Superior temporal gyrus (tissue), 1 donor: ENCODE measurements around the gene CD84.
"Not testable (repeated sequence)": the region's sequence is repeated elsewhere in the genome, so short reads cannot be mapped to it uniquely, and the experiment has no call there.

Experiments
- DNase-seq: peaks from one replicate; pipeline ENCODE4 v3.0.0-alpha.2; 2016; ENCODE audit errors: extremely low spot score

CD84 gene

GRCh38 chr1:160542303-160542945 lies 36.9 kb downstream of the CD84 start:
- DNase-seq: no peak

- DNase-seq: no peak
These were observed 37.5 kb downstream of the CD84 start for GRCh38 chr1:160541622-160542302.

- DNase-seq: no peak
These were observed 38.5 kb downstream of the CD84 start for GRCh38 chr1:160540859-160541233.

GRCh38 chr1:160539990-160540858 lies 39.1 kb downstream of the CD84 start:
- no peak for DNase-seq

- no peak for DNase-seq
These were observed 39.7 kb downstream of the CD84 start for GRCh38 chr1:160539684-160539989.

- DNase-seq: no peak
These were observed 40.2 kb downstream of the CD84 start for GRCh38 chr1:160538985-160539651.

- DNase-seq: no peak
These were observed 41.3 kb downstream of the CD84 start for GRCh38 chr1:160537714-160538665.

- no peak for DNase-seq
These were observed 44.3 kb downstream of the CD84 start for GRCh38 chr1:160534823-160535605.

- not testable (repeated sequence) for DNase-seq
These were observed 46.8 kb downstream of the CD84 start for GRCh38 chr1:160532557-160532813.

GRCh38 chr1:160531809-160532556 lies 47.3 kb downstream of the CD84 start:
- DNase-seq: not testable (repeated sequence)

- not testable (repeated sequence) for DNase-seq
These were observed 49.8 kb downstream of the CD84 start for GRCh38 chr1:160529401-160529952.

- DNase-seq: not testable (repeated sequence)
These were observed 55.5 kb downstream of the CD84 start for GRCh38 chr1:160523789-160524188.

GRCh38 chr1:160522622-160523345 lies 56.5 kb downstream of the CD84 start, which contains the start of gene SLAMF6:
SLAMF6 (minus strand) TSS chr1:160523255; CDS start chr1:160523192, 63 bp downstream.
- DNase-seq: no peak

- no peak for DNase-seq
These were observed 57.2 kb downstream of the CD84 start for GRCh38 chr1:160522136-160522535.

- DNase-seq: no peak
These were observed 57.7 kb downstream of the CD84 start for GRCh38 chr1:160521554-160521953.

GRCh38 chr1:160520999-160521398 lies 58.3 kb downstream of the CD84 start:
- DNase-seq: no peak

- DNase-seq: no peak
These were observed 58.7 kb downstream of the CD84 start for GRCh38 chr1:160520582-160520981.

GRCh38 chr1:160519642-160520435 lies 59.5 kb downstream of the CD84 start:
- DNase-seq: no peak
